GM12891 (cell line): ENCODE results near the gene PIGU.

ENCODE experiments used
- POLR2A ChIP-seq: IDR thresholded peaks from 2 replicates; pipeline ENCODE4 v1.6.1; 2011; ENCODE audit warnings: low read depth, low read length, control low read depth
- POLR2AphosphoS5 ChIP-seq: IDR thresholded peaks from 2 replicates; pipeline ENCODE4 v1.6.1; 2011; ENCODE audit warnings: low read depth, low read length, control low read depth
- SPI1 ChIP-seq: IDR thresholded peaks from 2 replicates; pipeline ENCODE4 v1.6.1; 2011; ENCODE audit warnings: low read depth, low read length, control low read depth
- TAF1 ChIP-seq: IDR thresholded peaks from 2 replicates; pipeline ENCODE4 v1.6.1; 2011; ENCODE audit warnings: low read depth, low read length, control low read depth

- TF ChIP-seq TAF1 = no peak
- TF ChIP-seq POLR2AphosphoS5 = no peak
- TF ChIP-seq POLR2A = no peak
- TF ChIP-seq SPI1 = no peak
These were observed 159.8 kb downstream of the PIGU start for GRCh38 chr20:34517114-34517505.
